ENCODE measurements around the gene OR2Z1.

Gene OR2Z1

DNA sequence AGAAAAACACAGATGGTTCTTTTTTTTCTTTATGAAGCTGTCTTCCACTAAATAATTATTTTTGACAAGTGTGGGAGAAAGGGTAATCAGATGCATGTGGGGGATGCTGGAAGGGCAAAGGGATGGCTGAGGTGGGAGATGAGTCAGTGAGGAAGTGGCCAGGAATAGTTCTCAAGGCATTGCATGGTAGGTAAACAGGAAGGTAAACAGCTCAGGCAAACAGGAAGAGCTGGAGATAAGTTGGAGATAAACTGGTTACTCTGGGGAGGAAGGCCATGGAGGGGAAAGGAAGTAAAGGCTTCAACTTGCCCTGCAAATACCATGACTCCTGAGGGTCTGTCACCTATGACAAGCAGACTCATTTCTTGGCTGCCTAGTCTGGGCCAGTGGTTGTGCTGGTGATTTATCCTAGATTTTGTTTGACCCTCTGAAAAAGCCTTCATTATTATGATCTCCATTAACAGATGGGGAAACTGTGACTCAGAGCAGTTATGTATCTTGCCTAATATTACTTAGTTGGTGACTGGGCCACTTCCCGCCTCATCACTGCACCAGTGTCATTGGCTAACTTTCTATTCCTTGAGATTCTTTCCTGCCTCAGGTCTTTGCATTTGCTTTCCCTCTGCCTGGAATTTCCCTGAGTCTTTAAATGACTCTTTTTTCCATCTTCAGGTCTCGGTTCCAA lies 39.9 kb upstream of the OR2Z1 start:
- H3K27me3 ChIP-seq: peaks cover 14% of the 10 kb centered on the region
- TF ChIP-seq, protein P1, sequence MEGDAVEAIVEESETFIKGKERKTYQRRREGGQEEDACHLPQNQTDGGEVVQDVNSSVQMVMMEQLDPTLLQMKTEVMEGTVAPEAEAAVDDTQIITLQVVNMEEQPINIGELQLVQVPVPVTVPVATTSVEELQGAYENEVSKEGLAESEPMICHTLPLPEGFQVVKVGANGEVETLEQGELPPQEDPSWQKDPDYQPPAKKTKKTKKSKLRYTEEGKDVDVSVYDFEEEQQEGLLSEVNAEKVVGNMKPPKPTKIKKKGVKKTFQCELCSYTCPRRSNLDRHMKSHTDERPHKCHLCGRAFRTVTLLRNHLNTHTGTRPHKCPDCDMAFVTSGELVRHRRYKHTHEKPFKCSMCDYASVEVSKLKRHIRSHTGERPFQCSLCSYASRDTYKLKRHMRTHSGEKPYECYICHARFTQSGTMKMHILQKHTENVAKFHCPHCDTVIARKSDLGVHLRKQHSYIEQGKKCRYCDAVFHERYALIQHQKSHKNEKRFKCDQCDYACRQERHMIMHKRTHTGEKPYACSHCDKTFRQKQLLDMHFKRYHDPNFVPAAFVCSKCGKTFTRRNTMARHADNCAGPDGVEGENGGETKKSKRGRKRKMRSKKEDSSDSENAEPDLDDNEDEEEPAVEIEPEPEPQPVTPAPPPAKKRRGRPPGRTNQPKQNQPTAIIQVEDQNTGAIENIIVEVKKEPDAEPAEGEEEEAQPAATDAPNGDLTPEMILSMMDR (IDR thresholded peaks at IDR 0.05): no peak
- no peaks in the 10 kb centered on the region for H3K4me1 ChIP-seq (ENCODE audit: control insufficient read depth in 1 of 2, insufficient read depth in 1 of 2, low read depth in 1 of 2, low read length in 1 of 2)
- no peaks in the 10 kb centered on the region for H3K36me3 ChIP-seq
- no peaks in the 10 kb centered on the region for H3K9me3 ChIP-seq
- no peak overlapping the region for H3K27ac ChIP-seq
- no peak overlapping the region for H3K4me3 ChIP-seq (ENCODE audit: low read depth in 1 of 2, low read length in 1 of 2)

DNA sequence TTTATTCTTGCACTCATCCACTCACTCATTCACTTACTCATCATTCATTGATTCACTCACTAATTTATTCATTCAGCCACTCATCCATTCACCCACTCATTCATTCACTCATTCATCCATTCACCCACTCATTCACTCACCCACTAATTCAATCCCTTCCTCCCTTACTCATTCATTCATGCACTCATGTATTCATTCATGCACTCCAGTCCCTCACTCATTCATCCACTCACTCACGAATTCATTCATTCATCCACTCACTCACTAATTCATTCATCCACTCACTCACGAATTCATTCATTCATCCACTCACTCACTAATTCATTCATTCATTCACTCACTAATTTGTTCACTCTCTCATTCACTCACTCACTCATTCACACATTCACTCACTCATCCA lies 39.0 kb upstream of the OR2Z1 start:
- H3K27me3 ChIP-seq: peaks cover 14% of the 10 kb centered on the region
- H3K36me3 ChIP-seq: no peaks in the 10 kb centered on the region
- H3K9me3 ChIP-seq: no peaks in the 10 kb centered on the region
- H3K27ac ChIP-seq: no peak overlapping the region
- no peaks in the 10 kb centered on the region for H3K4me1 ChIP-seq (ENCODE audit: control insufficient read depth in 1 of 2, insufficient read depth in 1 of 2, low read depth in 1 of 2, low read length in 1 of 2)
- TF ChIP-seq, protein P1 (IDR thresholded peaks at IDR 0.05): no peak
- no peak overlapping the region for H3K4me3 ChIP-seq (ENCODE audit: low read depth in 1 of 2, low read length in 1 of 2)

- H3K27me3 ChIP-seq: peaks cover 14% of the 10 kb centered on the region
- no peak overlapping the region for H3K4me3 ChIP-seq (ENCODE audit: low read depth in 1 of 2, low read length in 1 of 2)
- TF ChIP-seq, protein P1 (IDR thresholded peaks at IDR 0.05): no peak
- H3K4me1 ChIP-seq (ENCODE audit: control insufficient read depth in 1 of 2, insufficient read depth in 1 of 2, low read depth in 1 of 2, low read length in 1 of 2): no peaks in the 10 kb centered on the region
- H3K9me3 ChIP-seq: no peaks in the 10 kb centered on the region
- H3K27ac ChIP-seq: no peak overlapping the region
- H3K36me3 ChIP-seq: no peaks in the 10 kb centered on the region
Observed at GRCh38 chr19:8682931-8683330, 38.5 kb upstream of the OR2Z1 start.

- TF ChIP-seq, protein P1 (IDR thresholded peaks at IDR 0.05): no peak
- no peak overlapping the region for H3K27ac ChIP-seq
- no peaks in the 10 kb centered on the region for H3K9me3 ChIP-seq
- no peak overlapping the region for H3K4me3 ChIP-seq (ENCODE audit: low read depth in 1 of 2, low read length in 1 of 2)
- H3K27me3 ChIP-seq: peaks cover 14% of the 10 kb centered on the region
- no peaks in the 10 kb centered on the region for H3K4me1 ChIP-seq (ENCODE audit: control insufficient read depth in 1 of 2, insufficient read depth in 1 of 2, low read depth in 1 of 2, low read length in 1 of 2)
- H3K36me3 ChIP-seq: no peaks in the 10 kb centered on the region
Observed at GRCh38 chr19:8684001-8684902, 37.2 kb upstream of the OR2Z1 start.

DNA sequence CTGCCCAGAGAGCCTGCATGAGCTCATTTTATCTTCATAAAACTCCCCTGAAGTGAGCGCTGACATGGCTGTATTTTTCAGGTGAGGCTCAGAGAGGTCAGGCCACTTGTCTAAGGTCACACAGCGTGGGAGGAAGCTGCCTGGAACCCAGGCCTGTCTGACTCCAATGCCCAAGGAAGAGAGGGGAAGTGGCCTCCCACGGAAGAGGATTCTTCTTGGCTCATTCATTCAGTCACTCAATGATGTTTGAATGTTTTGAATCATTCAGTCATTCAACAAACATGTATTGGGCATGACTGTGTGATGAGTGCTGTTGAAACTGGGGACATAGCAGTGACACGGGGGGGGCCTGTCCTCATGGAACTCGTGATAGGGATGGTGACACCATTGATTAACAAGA lies 34.9 kb upstream of the OR2Z1 start:
- H3K27me3 ChIP-seq: peaks cover 14% of the 10 kb centered on the region
- no peaks in the 10 kb centered on the region for H3K4me1 ChIP-seq (ENCODE audit: control insufficient read depth in 1 of 2, insufficient read depth in 1 of 2, low read depth in 1 of 2, low read length in 1 of 2)
- no peak overlapping the region for H3K27ac ChIP-seq
- H3K9me3 ChIP-seq: no peaks in the 10 kb centered on the region
- TF ChIP-seq, protein P1 (IDR thresholded peaks at IDR 0.05): no peak
- no peaks in the 10 kb centered on the region for H3K36me3 ChIP-seq
- H3K4me3 ChIP-seq (ENCODE audit: low read depth in 1 of 2, low read length in 1 of 2): no peak overlapping the region

Measured in neutrophil (primary cell).